ENCODE measurements around the gene CCDC78.
"Not testable (repeated sequence)": the region's sequence is repeated elsewhere in the genome, so short reads cannot be mapped to it uniquely, and the experiment has no call there.

Gene CCDC78

GRCh38 chr16:692356-693108, 33.7 kb downstream of the CCDC78 start:
- DNase-seq = no peak

GRCh38 chr16:691242-691641, 35.0 kb downstream of the CCDC78 start:
- not testable (repeated sequence) for DNase-seq

- DNase-seq = no peak
These were observed 36.9 kb downstream of the CCDC78 start for GRCh38 chr16:689175-689897.

- DNase-seq = no peak
These were observed 38.7 kb downstream of the CCDC78 start for GRCh38 chr16:687499-687898.

GRCh38 chr16:686459-687260, 39.6 kb downstream of the CCDC78 start:
- no peak for DNase-seq

- no peak for DNase-seq
These were observed 40.3 kb downstream of the CCDC78 start for GRCh38 chr16:685967-686366.

- no peak for DNase-seq
These were observed 41.1 kb downstream of the CCDC78 start for GRCh38 chr16:684961-685696.

- DNase-seq = peak; percentile 99
These were observed 42.0 kb downstream of the CCDC78 start, which contains the start of gene JMJD8 for GRCh38 chr16:684071-684794. JMJD8 (minus strand) TSS chr16:684334; CDS start chr16:684319, 15 bp downstream.

GRCh38 chr16:683396-684070, 42.7 kb downstream of the CCDC78 start:
- no peak for DNase-seq

- DNase-seq = no peak
These were observed 43.5 kb downstream of the CCDC78 start for GRCh38 chr16:682493-683395.

GRCh38 chr16:681746-682427, 44.4 kb downstream of the CCDC78 start:
- DNase-seq = no peak

GRCh38 chr16:680967-681745, 45.1 kb downstream of the CCDC78 start:
- no peak for DNase-seq

GRCh38 chr16:680625-680945, 45.7 kb downstream of the CCDC78 start:
- no peak for DNase-seq

- peak; percentile 91 for DNase-seq
These were observed 46.2 kb downstream of the CCDC78 start, which contains the start of gene STUB1 for GRCh38 chr16:679814-680624. STUB1 (plus strand) TSS chr16:680410; CDS start chr16:680526, 116 bp downstream.

GRCh38 chr16:678858-679813, 47.1 kb downstream of the CCDC78 start:
- peak; percentile 51 for DNase-seq

- no peak for DNase-seq
These were observed 47.9 kb downstream of the CCDC78 start for GRCh38 chr16:678209-678857.

Data from stimulated activated CD4-positive, alpha-beta T cell treated with anti-CD3 and anti-CD28 coated beads, Interleukin-4, amount 100 ng/mL, for 1 hour (primary cell).